Breast epithelium (tissue), 4 donors: ENCODE results near the gene XK. TPM values are rescaled to one million over a fixed set of nuclear protein-coding genes. Genes with fewer than 3 reads are reported as not detected.
A peak's percentile ranks its signal among the peaks of the same experiment; 100 is the strongest.

ENCODE experiments used
- DNase-seq, 2 donors: peaks; one replicate each; pipeline ENCODE4 v3.0.0-alpha.2; 2019; ENCODE audit warnings: low spot score in 2 of 2
- H3K27ac ChIP-seq, 2 donors: fragments of 200-600 bp; sonication (generic) in 1 of 2; one replicate each; pipeline ENCODE4 v1.5.1; 2016 to 2019; ENCODE audit warnings: mild to moderate bottlenecking in 1 of 2
- H3K27me3 ChIP-seq, 2 donors: fragments of 200-600 bp; sonication (generic) in 1 of 2; one replicate each; pipeline versions ENCODE4 v1.5.1 to v1.6.0; 2017 to 2019; ENCODE audit warnings: control low read depth in 1 of 2, mild to moderate bottlenecking in 1 of 2
- H3K36me3 ChIP-seq: fragments of 200-600 bp; one replicate; pipeline ENCODE4 v1.5.1; 2019
- H3K4me1 ChIP-seq, 2 donors: fragments of 200-600 bp; sonication (generic); one replicate each; pipeline ENCODE4 v1.5.1; 2016 to 2019; ENCODE audit warnings: control low read depth in 1 of 2
- H3K4me3 ChIP-seq, 3 donors: fragments of 200-600 bp; sonication (generic); 1 replicate in 2 of 3; 2 replicates in 1 of 3; pipeline ENCODE4 v1.5.1; 2016 to 2019; ENCODE audit warnings: mild to moderate bottlenecking in 3 of 3, moderate library complexity in 2 of 3
- H3K9me3 ChIP-seq, 2 donors: fragments of 200-600 bp; sonication (generic) in 1 of 2; one replicate each; pipeline ENCODE4 v1.5.1; 2016 to 2019; ENCODE audit warnings: control low read depth in 1 of 2
- CTCF ChIP-seq, 3 donors: fragments of 450-650 bp; IDR thresholded peaks; one replicate each; pipeline ENCODE4 v1.5.1; 2016 to 2017; ENCODE audit warnings: antibody characterized with exemption in 3 of 3, mild to moderate bottlenecking in 3 of 3, moderate library complexity in 3 of 3
- POLR2A ChIP-seq: fragments of 450-650 bp; IDR thresholded peaks from one replicate; pipeline ENCODE4 v1.6.1; 2016; ENCODE audit warnings: antibody characterized with exemption, mild to moderate bottlenecking, moderate library complexity
- POLR2AphosphoS5 ChIP-seq, 3 donors: sonication (generic); formaldehyde crosslinking; IDR thresholded peaks; one replicate each; pipeline ENCODE4 v1.6.1; 2017; ENCODE audit warnings: antibody characterized with exemption in 3 of 3
- intact Hi-C: fragments of 100-400 bp; cut with DNase I; formaldehyde crosslinking; loops from one replicate; pipeline ENCODE4 v1.15.1; 2023; ENCODE audit warnings: low total_unique reads
- total RNA-seq, 3 donors: library from RNA; depleted of rRNA; stranded (reverse); fragments of >200 nt; gene quantifications; one replicate each; pipeline ENCODE4 v1.1.0, GENCODE V29; 2016

XK gene
- total RNA-seq, 3 donors from 2014 or later, result under 0.01 to 0.88 (median 0.66) TPM

- no peak for DNase-seq
- peaks cover 0 to 19% of the 10 kb centered on the region in 2 donors for H3K27me3 ChIP-seq
- intact Hi-C loops, result no loop called here
- no peak overlapping the region for H3K4me3 ChIP-seq
- H3K27ac ChIP-seq, result no peak overlapping the region
- H3K4me1 ChIP-seq, result no peaks in the 10 kb centered on the region
- TF ChIP-seq POLR2AphosphoS5 (IDR thresholded peaks at IDR 0.05), result no peak
- no peak for TF ChIP-seq CTCF (IDR thresholded peaks at IDR 0.05)
- H3K36me3 ChIP-seq, result no peaks in the 10 kb centered on the region
- no peaks in the 10 kb centered on the region for H3K9me3 ChIP-seq
Measured at GRCh38 chrX:37717708-37718107, 32.1 kb downstream of the XK start.

GRCh38 chrX:37722595-37722994, 37.0 kb downstream of the XK start:
- Histone ChIP-seq H3K27ac (no peak overlapping the region), H3K9me3 (no peaks in the 10 kb centered on the region), H3K4me1 (no peaks in the 10 kb centered on the region), H3K27me3 (peaks cover 0 to 13% of the 10 kb centered on the region in 2 donors), H3K4me3 (no peak overlapping the region), H3K36me3 (no peaks in the 10 kb centered on the region)
- intact Hi-C loops, result no loop called here
- DNase-seq, result no peak
- no peak for TF ChIP-seq POLR2AphosphoS5 (IDR thresholded peaks at IDR 0.05)
- no peak for TF ChIP-seq CTCF (IDR thresholded peaks at IDR 0.05)
- no peak for TF ChIP-seq POLR2A

GRCh38 chrX:37726346-37726745, 40.8 kb downstream of the XK start:
- no peak overlapping the region for H3K27ac ChIP-seq
- H3K4me3 ChIP-seq, result no peak overlapping the region
- DNase-seq, result no peak
- H3K36me3 ChIP-seq, result no peaks in the 10 kb centered on the region
- H3K9me3 ChIP-seq, result no peaks in the 10 kb centered on the region
- TF ChIP-seq POLR2AphosphoS5 (IDR thresholded peaks at IDR 0.05), result no peak
- TF ChIP-seq CTCF (IDR thresholded peaks at IDR 0.05), result no peak
- no peak for TF ChIP-seq POLR2A
- H3K4me1 ChIP-seq, result no peaks in the 10 kb centered on the region
- peaks cover 0 to 8% of the 10 kb centered on the region in 2 donors for H3K27me3 ChIP-seq
- intact Hi-C loops, result no loop called here

DNA sequence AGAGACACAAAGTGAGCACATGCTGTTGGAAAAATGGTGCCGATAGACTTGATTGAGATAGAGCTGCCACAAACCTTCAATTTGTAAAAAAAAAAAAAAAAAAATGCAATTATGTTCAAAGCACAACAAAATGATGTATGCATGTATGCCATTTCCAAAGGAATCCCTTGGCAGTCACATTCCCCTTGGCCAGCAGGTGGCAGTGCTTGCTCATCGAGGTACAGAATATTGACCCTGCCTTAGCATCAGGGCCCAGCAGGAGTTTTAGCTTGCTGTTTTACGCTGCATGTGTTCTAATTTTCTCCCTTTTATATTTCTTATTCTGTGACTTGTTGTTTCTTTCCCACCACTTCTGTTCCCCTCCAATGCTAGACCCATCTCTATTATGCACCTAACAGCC, 59.8 kb downstream of the XK start:
- intact Hi-C loops, result no loop called here
- no peaks in the 10 kb centered on the region for H3K9me3 ChIP-seq
- no peak overlapping the region for H3K27ac ChIP-seq
- TF ChIP-seq POLR2A, result no peak
- peak; percentile 46 to 78 (median 62) for TF ChIP-seq CTCF (IDR thresholded peaks at IDR 0.05)
- no peak for TF ChIP-seq POLR2AphosphoS5 (IDR thresholded peaks at IDR 0.05)
- no peaks in the 10 kb centered on the region for H3K36me3 ChIP-seq
- H3K27me3 ChIP-seq, result peaks cover 0 to 12% of the 10 kb centered on the region in 2 donors
- no peaks in the 10 kb centered on the region for H3K4me1 ChIP-seq
- H3K4me3 ChIP-seq, result no peak overlapping the region
- peak; percentile 47 to 60 for DNase-seq

GRCh38 chrX:37745835-37746217, 60.2 kb downstream of the XK start:
- H3K4me3 ChIP-seq, result no peak overlapping the region
- TF ChIP-seq POLR2AphosphoS5 (IDR thresholded peaks at IDR 0.05) (no peak), POLR2A (no peak), CTCF (IDR thresholded peaks at IDR 0.05) (no peak)
- H3K36me3 ChIP-seq, result no peaks in the 10 kb centered on the region
- peaks cover 0 to 12% of the 10 kb centered on the region in 2 donors for H3K27me3 ChIP-seq
- no peak for DNase-seq
- no peak overlapping the region for H3K27ac ChIP-seq
- intact Hi-C loops, result no loop called here
- H3K9me3 ChIP-seq, result no peaks in the 10 kb centered on the region
- H3K4me1 ChIP-seq, result no peaks in the 10 kb centered on the region
